Sigmoid colon (tissue), 7 donors: Measurements from ENCODE around the gene ZNF385A. TPM values are rescaled to one million over a fixed set of nuclear protein-coding genes. Genes with fewer than 3 reads are reported as not detected.
A peak's percentile ranks its signal among the peaks of the same experiment; 100 is the strongest.

Experiments
- DNase-seq: peaks from one replicate; pipeline ENCODE4 v3.0.0-alpha.2; 2019
- H3K27ac ChIP-seq, 4 donors: fragments of 200-600 bp; sonication (generic); one replicate each; pipeline ENCODE4 v1.5.1; 2016 to 2019; ENCODE audit warnings: mild to moderate bottlenecking in 1 of 4
- H3K27me3 ChIP-seq, 3 donors: fragments of 200-600 bp; sonication (generic); one replicate each; pipeline ENCODE4 v1.5.1; 2019; ENCODE audit warnings: mild to moderate bottlenecking in 1 of 3
- H3K36me3 ChIP-seq, 4 donors: fragments of 200-600 bp; sonication (generic); one replicate each; pipeline ENCODE4 v1.5.1; 2016 to 2019
- H3K4me1 ChIP-seq, 4 donors: fragments of 200-600 bp; sonication (generic); one replicate each; pipeline ENCODE4 v1.5.1; 2017 to 2019
- H3K4me3 ChIP-seq, 4 donors: fragments of 200-600 bp; sonication (generic); one replicate each; pipeline ENCODE4 v1.5.1; 2017 to 2019; ENCODE audit warnings: mild to moderate bottlenecking in 2 of 4, moderate library complexity in 1 of 4
- H3K9me3 ChIP-seq, 4 donors: fragments of 200-600 bp in 3 of 4; sonication (generic) in 3 of 4; one replicate each; pipeline versions ENCODE4 v1.5.1 to v1.6.1; 2013 to 2019
- EP300 ChIP-seq, 4 donors: sonication (generic); formaldehyde crosslinking; IDR thresholded peaks; one replicate each; pipeline ENCODE4 v1.6.1; 2017; ENCODE audit warnings: antibody characterized with exemption in 4 of 4
- POLR2A ChIP-seq, 2 donors: fragments of 450-650 bp; IDR thresholded peaks; one replicate each; pipeline ENCODE4 v1.6.1; 2016; ENCODE audit warnings: antibody characterized with exemption in 2 of 2, mild to moderate bottlenecking in 2 of 2, moderate library complexity in 2 of 2
- POLR2AphosphoS5 ChIP-seq, 4 donors: sonication (generic); formaldehyde crosslinking; IDR thresholded peaks; one replicate each; pipeline ENCODE4 v1.6.1; 2017; ENCODE audit warnings: antibody characterized with exemption in 4 of 4
- WGBS, 2 donors: extraction: QIAGEN DNeasy Blood & Tissue Kit; methylation state at CpG; one replicate each; pipeline ENCODE4 v1.1.7; 2013; 5-methylcytosine and 5-hydroxymethylcytosine counted together
- intact Hi-C: fragments of 100-400 bp; cut with DNase I; formaldehyde crosslinking; loops from one replicate; pipeline ENCODE4 v1.15.1; 2023
- polyA plus RNA-seq, 3 donors: library from polyadenylated mRNA; stranded (reverse); fragments of 200-250 nt; gene quantifications; one replicate each; pipeline ENCODE4 v1.2.3, GENCODE V29; 2013
- total RNA-seq, 4 donors: library from RNA; depleted of rRNA; stranded (reverse); fragments of >200 nt; gene quantifications; one replicate each; pipeline ENCODE4 v1.1.0, GENCODE V29; 2016
- TF ChIP-seq, protein P1 (sequence below), 4 experiments: fragments of 450-650 bp in 3 of 4; fragments of 200-600 bp in 1 of 4; IDR thresholded peaks; one replicate each; pipeline ENCODE4 v1.5.1; 2016 to 2019; ENCODE audit warnings: antibody characterized with exemption in 4 of 4, mild to moderate bottlenecking in 3 of 4, moderate library complexity in 2 of 4
- donor health status: healthy with polysubstance abuse.
- donor health status: Bipolar disorder and iron deficiency.
- donor health status: healthy.

The ZNF385A gene
- total and polyA plus RNA-seq, 7 donors, result 4.4 to 19.2 (median 8.4) TPM

DNA sequence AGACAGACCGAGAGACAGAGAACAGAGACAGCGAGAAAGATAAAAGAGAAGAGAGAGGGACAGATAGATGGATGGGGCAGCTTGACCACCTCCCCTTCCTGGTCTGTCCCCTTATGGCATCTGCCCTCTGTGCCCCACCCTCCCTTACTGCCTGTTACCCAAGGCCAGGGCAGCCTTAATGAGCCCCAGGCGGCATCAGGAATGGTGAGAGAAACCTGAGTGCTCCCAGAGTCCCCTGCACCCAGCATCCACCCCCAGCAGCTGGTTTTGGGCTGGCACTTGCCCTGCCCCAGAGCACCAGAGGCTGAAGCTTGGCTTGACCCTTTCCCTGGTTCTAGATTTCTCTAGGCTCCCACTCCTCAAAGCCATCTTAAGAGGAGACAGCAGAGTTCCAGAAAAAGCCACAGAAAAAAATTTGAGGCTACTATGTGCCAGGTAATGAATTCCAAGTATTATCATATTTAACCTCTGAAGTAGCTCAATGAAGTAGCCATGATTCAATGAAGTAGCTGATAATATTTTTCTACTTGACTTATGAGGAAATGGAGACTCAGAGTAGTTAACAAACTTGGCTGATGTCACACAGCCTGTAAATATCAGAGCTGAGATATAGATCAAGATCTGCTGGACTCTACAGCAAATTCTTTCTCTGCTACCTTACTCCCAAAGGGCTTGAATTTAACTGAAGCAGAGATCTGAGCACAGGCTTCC, 2.0 kb upstream of the ZNF385A start:
- TF ChIP-seq, protein P1, sequence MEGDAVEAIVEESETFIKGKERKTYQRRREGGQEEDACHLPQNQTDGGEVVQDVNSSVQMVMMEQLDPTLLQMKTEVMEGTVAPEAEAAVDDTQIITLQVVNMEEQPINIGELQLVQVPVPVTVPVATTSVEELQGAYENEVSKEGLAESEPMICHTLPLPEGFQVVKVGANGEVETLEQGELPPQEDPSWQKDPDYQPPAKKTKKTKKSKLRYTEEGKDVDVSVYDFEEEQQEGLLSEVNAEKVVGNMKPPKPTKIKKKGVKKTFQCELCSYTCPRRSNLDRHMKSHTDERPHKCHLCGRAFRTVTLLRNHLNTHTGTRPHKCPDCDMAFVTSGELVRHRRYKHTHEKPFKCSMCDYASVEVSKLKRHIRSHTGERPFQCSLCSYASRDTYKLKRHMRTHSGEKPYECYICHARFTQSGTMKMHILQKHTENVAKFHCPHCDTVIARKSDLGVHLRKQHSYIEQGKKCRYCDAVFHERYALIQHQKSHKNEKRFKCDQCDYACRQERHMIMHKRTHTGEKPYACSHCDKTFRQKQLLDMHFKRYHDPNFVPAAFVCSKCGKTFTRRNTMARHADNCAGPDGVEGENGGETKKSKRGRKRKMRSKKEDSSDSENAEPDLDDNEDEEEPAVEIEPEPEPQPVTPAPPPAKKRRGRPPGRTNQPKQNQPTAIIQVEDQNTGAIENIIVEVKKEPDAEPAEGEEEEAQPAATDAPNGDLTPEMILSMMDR (IDR thresholded peaks at IDR 0.05), result no peak
- TF ChIP-seq POLR2A (IDR thresholded peaks at IDR 0.05) (no peak), EP300 (IDR thresholded peaks at IDR 0.05) (no peak), POLR2AphosphoS5 (IDR thresholded peaks at IDR 0.05) (no peak)
- no peak for DNase-seq
- intact Hi-C loops, result no loop called here
- no peak overlapping the region for H3K27ac ChIP-seq
- 83 to 86% methylated on average over 3 of the region's 3 CpGs for WGBS, 2 donors
- H3K4me3 ChIP-seq, result no peak overlapping the region
- H3K9me3 ChIP-seq, result no peaks in the 10 kb centered on the region
- H3K27me3 ChIP-seq, result no peaks in the 10 kb centered on the region
- peaks cover 0 to 18% (median 12%) of the 10 kb centered on the region in 4 donors for H3K4me1 ChIP-seq
- H3K36me3 ChIP-seq, result no peaks in the 10 kb centered on the region

DNA sequence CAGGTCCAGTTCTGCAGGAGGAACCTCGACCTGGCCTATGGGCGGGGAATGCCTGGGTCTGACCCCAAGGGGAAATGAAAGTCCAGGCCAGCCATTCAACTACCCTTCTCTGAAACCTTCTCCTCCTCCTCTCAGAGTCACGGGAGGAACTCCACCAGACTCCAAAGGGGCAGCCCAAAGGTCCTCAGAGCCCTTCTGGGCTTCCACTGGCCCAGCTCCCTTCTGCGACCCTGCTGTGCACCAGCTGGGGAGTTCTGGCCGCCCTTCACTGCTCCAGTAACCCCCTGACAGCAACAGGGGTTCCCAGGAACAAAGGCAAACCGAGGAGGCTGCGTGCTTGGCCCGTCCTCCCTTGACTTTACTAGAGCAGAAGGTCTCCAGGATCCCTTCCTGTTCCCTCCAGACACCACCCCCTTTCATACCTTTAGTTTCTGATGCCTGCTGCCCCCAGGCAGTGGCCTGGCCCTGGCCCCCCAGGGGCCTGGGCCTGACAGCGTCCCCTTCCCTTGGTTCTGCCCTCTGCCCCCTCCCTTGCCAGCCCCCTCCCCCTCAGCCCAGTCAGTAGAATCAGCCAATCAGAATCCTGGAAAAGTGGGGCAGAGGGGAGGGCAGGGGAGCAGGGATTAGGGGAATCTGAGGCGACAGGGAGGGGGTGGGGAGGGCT, 850 bp upstream of the ZNF385A start:
- Histone ChIP-seq H3K4me3 (no peak overlapping the region), H3K27ac (peak overlapping the region; percentile 8 to 53 (median 50)), H3K9me3 (no peaks in the 10 kb centered on the region), H3K36me3 (no peaks in the 10 kb centered on the region), H3K4me1 (peaks cover 0 to 8% (median 4%) of the 10 kb centered on the region in 4 donors), H3K27me3 (no peaks in the 10 kb centered on the region)
- TF ChIP-seq, protein P1 (IDR thresholded peaks at IDR 0.05), result no peak
- no peak for TF ChIP-seq EP300 (IDR thresholded peaks at IDR 0.05)
- no peak for TF ChIP-seq POLR2A (IDR thresholded peaks at IDR 0.05)
- 57 to 72% methylated on average over 10 of the region's 10 CpGs for WGBS, 2 donors
- DNase-seq, result no peak
- intact Hi-C loops, result no loop called here

DNA sequence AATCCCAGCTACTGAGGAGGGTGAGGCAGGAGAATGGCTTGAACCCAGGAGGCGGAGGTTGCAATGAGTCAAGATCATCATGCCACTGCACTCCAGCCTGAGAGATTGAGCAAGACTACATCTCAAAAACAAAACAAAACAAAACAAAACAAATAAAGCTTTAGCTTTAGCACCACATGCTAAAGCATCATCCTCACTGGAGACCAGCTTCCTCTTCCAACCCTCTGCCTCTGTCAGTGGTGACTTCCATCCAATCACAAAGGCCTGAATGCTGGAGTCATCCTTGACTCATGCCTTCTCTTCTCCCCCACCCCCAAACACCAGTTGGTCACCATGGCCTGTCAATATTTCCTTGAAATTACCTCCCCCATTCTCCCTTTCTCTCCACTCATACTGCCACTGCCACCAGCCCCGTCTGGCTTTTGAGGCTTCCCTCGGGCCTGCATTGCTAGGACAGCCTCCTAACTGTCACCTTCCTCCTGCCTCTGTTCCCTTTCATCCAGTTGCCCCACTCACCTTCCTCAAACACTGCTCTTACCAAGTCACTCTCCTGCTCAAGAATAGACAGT, 1.4 kb downstream of the ZNF385A start:
- no peak for DNase-seq
- intact Hi-C loops, result no loop called here
- no peaks in the 10 kb centered on the region for H3K36me3 ChIP-seq
- peaks cover 0 to 19% (median 15%) of the 10 kb centered on the region in 4 donors for H3K4me1 ChIP-seq
- H3K4me3 ChIP-seq, result no peak overlapping the region
- TF ChIP-seq POLR2A (IDR thresholded peaks at IDR 0.05) (no peak), EP300 (IDR thresholded peaks at IDR 0.05) (no peak), POLR2AphosphoS5 (IDR thresholded peaks at IDR 0.05) (peak in 1 of 4 donors; percentile 23)
- TF ChIP-seq, protein P1 (IDR thresholded peaks at IDR 0.05), result no peak
- 77 to 87% methylated on average over 3 of the region's 3 CpGs for WGBS, 2 donors
- H3K27me3 ChIP-seq, result no peaks in the 10 kb centered on the region
- no peaks in the 10 kb centered on the region for H3K9me3 ChIP-seq
- H3K27ac ChIP-seq, result peak overlapping the region in 1 of 4 donors; percentile 51

DNA sequence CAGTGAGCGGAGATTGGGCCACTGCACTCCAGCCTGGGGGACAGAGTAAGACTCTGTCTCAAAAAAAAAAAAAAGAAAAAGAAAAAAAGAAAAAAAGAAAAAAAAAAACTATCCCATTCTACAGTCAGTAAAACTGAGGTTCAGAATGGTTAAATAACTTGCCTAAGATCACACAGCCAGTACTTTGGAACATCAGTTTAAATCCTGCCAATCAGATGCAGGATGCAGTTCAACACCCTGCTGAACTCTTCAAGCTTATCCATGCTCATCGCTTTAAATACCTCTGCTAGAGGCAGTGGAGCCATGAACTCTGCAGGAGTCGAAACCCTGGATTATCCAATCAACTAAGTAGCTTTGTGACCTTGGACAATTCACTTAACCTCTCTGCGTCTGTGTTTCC, 3.4 kb downstream of the ZNF385A start:
- H3K4me1 ChIP-seq, result peaks cover 0 to 29% (median 17%) of the 10 kb centered on the region in 4 donors
- 91 to 93% methylated on average over 4 of the region's 4 CpGs for WGBS, 2 donors
- DNase-seq, result no peak
- no peaks in the 10 kb centered on the region for H3K27me3 ChIP-seq
- TF ChIP-seq EP300 (IDR thresholded peaks at IDR 0.05) (no peak), POLR2AphosphoS5 (IDR thresholded peaks at IDR 0.05) (no peak), POLR2A (IDR thresholded peaks at IDR 0.05) (no peak)
- TF ChIP-seq, protein P1 (IDR thresholded peaks at IDR 0.05), result no peak
- H3K36me3 ChIP-seq, result no peaks in the 10 kb centered on the region
- no peak overlapping the region for H3K4me3 ChIP-seq
- H3K9me3 ChIP-seq, result no peaks in the 10 kb centered on the region
- intact Hi-C loops, result no loop called here
- H3K27ac ChIP-seq, result no peak overlapping the region
